ENCODE data around the gene ZNF469. TPM values are rescaled to one million over a fixed set of nuclear protein-coding genes. Genes with fewer than 3 reads are reported as not detected.

ZNF469 gene
- total RNA-seq, 1 experiment from 2014 or later = 0.09 TPM

- POLR2A ChIA-PET (ENCODE audit: low non-redundant PET) = no interaction called here
- CTCF ChIA-PET = no interaction called here
- intact Hi-C loops (cut with micrococcal nuclease; ENCODE audit: unreplicated experiment) = no loop called here
- BruUV-seq (replicated peaks) = no TSS peak
- H3K9me3 ChIP-seq (ENCODE audit: low read depth, low read length, poor library complexity, severe bottlenecking) = no peaks in the 10 kb centered on the region
- H3K4me3 ChIP-seq (ENCODE audit: low read depth, low read length, poor library complexity, severe bottlenecking) = no peak overlapping the region
- TF ChIP-seq EZH2 (IDR thresholded peaks at IDR 0.05; ENCODE audit: borderline replicate concordance, low read depth, low read length, poor library complexity, severe bottlenecking) (no peak), CTCF (conservative IDR thresholded peaks at IDR 0.05; ENCODE audit: low read depth, low read length) (no peak)
- H3K27me3 ChIP-seq (replicated peaks; ENCODE audit: insufficient read depth, low read depth, low read length, poor library complexity) = peaks cover 11% of the 10 kb centered on the region
- H3K27ac ChIP-seq (ENCODE audit: low read depth, low read length, poor library complexity, severe bottlenecking) = no peak overlapping the region
- H3K4me1 ChIP-seq (ENCODE audit: insufficient read depth, low read length, poor library complexity, severe bottlenecking) = no peaks in the 10 kb centered on the region
- no peak for DNase-seq (ENCODE audit: low spot score)
- no peaks in the 10 kb centered on the region for H3K36me3 ChIP-seq (ENCODE audit: insufficient read depth, low read length, poor library complexity, severe bottlenecking)
Measured at GRCh38 chr16:88355389-88356123, 27.2 kb upstream of the ZNF469 start.

- Histone ChIP-seq H3K27me3 (replicated peaks; ENCODE audit: insufficient read depth, low read depth, low read length, poor library complexity) (peaks cover 14% of the 10 kb centered on the region), H3K36me3 (ENCODE audit: insufficient read depth, low read length, poor library complexity, severe bottlenecking) (no peaks in the 10 kb centered on the region), H3K4me3 (ENCODE audit: low read depth, low read length, poor library complexity, severe bottlenecking) (no peak overlapping the region), H3K4me1 (ENCODE audit: insufficient read depth, low read length, poor library complexity, severe bottlenecking) (no peaks in the 10 kb centered on the region), H3K27ac (ENCODE audit: low read depth, low read length, poor library complexity, severe bottlenecking) (no peak overlapping the region), H3K9me3 (ENCODE audit: low read depth, low read length, poor library complexity, severe bottlenecking) (no peaks in the 10 kb centered on the region)
- ChIA-PET POLR2A (ENCODE audit: low non-redundant PET) (no interaction called here), CTCF (no interaction called here)
- intact Hi-C loops (cut with micrococcal nuclease; ENCODE audit: unreplicated experiment) = no loop called here
- no peak for DNase-seq (ENCODE audit: low spot score)
- no TSS peak for BruUV-seq (replicated peaks)
- TF ChIP-seq CTCF (conservative IDR thresholded peaks at IDR 0.05; ENCODE audit: low read depth, low read length) = no peak
- TF ChIP-seq EZH2 (IDR thresholded peaks at IDR 0.05; ENCODE audit: borderline replicate concordance, low read depth, low read length, poor library complexity, severe bottlenecking) = no peak
Measured at GRCh38 chr16:88356124-88356726, 26.5 kb upstream of the ZNF469 start.

GRCh38 chr16:88356727-88357199 is 26.0 kb upstream of the ZNF469 start:
- H3K4me3 ChIP-seq (ENCODE audit: low read depth, low read length, poor library complexity, severe bottlenecking) = no peak overlapping the region
- H3K27me3 ChIP-seq (replicated peaks; ENCODE audit: insufficient read depth, low read depth, low read length, poor library complexity) = peaks cover 19% of the 10 kb centered on the region
- DNase-seq (ENCODE audit: low spot score) = no peak
- POLR2A ChIA-PET (ENCODE audit: low non-redundant PET) = no interaction called here
- CTCF ChIA-PET = no interaction called here
- H3K36me3 ChIP-seq (ENCODE audit: insufficient read depth, low read length, poor library complexity, severe bottlenecking) = no peaks in the 10 kb centered on the region
- BruUV-seq (replicated peaks) = no TSS peak
- intact Hi-C loops (cut with micrococcal nuclease; ENCODE audit: unreplicated experiment) = no loop called here
- H3K9me3 ChIP-seq (ENCODE audit: low read depth, low read length, poor library complexity, severe bottlenecking) = no peaks in the 10 kb centered on the region
- no peak overlapping the region for H3K27ac ChIP-seq (ENCODE audit: low read depth, low read length, poor library complexity, severe bottlenecking)
- TF ChIP-seq CTCF (conservative IDR thresholded peaks at IDR 0.05; ENCODE audit: low read depth, low read length) (no peak), EZH2 (IDR thresholded peaks at IDR 0.05; ENCODE audit: borderline replicate concordance, low read depth, low read length, poor library complexity, severe bottlenecking) (no peak)
- no peaks in the 10 kb centered on the region for H3K4me1 ChIP-seq (ENCODE audit: insufficient read depth, low read length, poor library complexity, severe bottlenecking)

Data from A673 (cell line).